ENCODE data around the gene ASTN2.

Gene ASTN2

DNA sequence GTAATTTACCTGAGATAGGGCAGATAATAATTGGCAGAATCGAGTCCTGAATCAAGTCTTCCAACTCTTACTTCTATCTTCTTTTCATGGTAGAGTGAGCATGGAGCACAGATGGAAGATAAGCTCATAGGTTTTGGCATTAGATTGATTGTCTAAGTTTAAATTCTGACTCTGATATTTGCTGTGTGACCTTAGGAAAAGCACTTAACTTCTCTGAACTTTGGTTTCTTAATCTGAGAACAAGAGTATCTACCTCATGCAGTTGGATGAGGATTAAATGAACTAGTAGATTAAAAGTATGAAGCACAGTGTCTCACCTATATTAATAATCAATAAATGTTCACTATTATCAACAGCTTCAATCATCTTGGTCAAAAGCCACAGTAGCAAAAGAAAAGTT is 9.4 kb upstream of the ASTN2 start:
- Histone ChIP-seq H3F3A (ENCODE audit: insufficient read depth, low read length) (no peaks in the 10 kb centered on the region), H3K36me3 (ENCODE audit: insufficient read depth, low read length) (no peaks in the 10 kb centered on the region), H3K4me1 (ENCODE audit: insufficient read depth, low read length, severe bottlenecking) (no peaks in the 10 kb centered on the region), H3K4me3 (ENCODE audit: low read depth, low read length, poor library complexity, severe bottlenecking) (no peak overlapping the region), H3K79me2 (ENCODE audit: insufficient read depth, low read length) (no peaks in the 10 kb centered on the region), H3K9me3 (ENCODE audit: low read length) (no peaks in the 10 kb centered on the region), H2AFZ (ENCODE audit: low read length) (no peak overlapping the region), H3K4me2 (ENCODE audit: low read length) (no peak overlapping the region), H4K20me1 (ENCODE audit: insufficient read depth, low read length) (no peaks in the 10 kb centered on the region), H3K9me2 (ENCODE audit: low read depth, low read length) (no peaks in the 10 kb centered on the region), H3K27ac (ENCODE audit: low read depth, low read length, poor library complexity, severe bottlenecking) (no peak overlapping the region), H3K27me3 (ENCODE audit: insufficient read depth, low read length) (no peaks in the 10 kb centered on the region), H3K9ac (ENCODE audit: low read length) (no peak overlapping the region)
- TF ChIP-seq, protein P1, sequence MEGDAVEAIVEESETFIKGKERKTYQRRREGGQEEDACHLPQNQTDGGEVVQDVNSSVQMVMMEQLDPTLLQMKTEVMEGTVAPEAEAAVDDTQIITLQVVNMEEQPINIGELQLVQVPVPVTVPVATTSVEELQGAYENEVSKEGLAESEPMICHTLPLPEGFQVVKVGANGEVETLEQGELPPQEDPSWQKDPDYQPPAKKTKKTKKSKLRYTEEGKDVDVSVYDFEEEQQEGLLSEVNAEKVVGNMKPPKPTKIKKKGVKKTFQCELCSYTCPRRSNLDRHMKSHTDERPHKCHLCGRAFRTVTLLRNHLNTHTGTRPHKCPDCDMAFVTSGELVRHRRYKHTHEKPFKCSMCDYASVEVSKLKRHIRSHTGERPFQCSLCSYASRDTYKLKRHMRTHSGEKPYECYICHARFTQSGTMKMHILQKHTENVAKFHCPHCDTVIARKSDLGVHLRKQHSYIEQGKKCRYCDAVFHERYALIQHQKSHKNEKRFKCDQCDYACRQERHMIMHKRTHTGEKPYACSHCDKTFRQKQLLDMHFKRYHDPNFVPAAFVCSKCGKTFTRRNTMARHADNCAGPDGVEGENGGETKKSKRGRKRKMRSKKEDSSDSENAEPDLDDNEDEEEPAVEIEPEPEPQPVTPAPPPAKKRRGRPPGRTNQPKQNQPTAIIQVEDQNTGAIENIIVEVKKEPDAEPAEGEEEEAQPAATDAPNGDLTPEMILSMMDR (IDR thresholded peaks at IDR 0.05; ENCODE audit: low read length) = no peak
- no peak for TF ChIP-seq EZH2 (IDR thresholded peaks at IDR 0.05; ENCODE audit: borderline replicate concordance, low read length)

DNA sequence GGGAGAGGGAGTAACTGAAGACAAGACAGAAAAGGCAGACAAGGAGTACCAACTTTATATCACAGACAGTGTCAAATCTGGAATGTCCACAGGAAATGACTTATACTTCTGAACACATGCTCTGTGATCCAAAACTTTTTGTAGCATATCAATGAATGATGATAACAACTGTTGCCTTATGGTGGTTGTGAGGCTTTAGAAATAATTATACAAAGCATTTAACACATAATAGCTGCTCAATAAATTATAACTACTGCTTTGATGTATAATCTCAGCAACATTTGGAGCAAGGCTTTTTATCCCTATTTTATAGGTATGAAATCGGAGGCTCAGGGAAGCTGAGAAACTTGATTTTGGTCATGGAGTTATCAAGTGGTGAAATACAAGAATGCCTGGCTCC is 3.3 kb upstream of the ASTN2 start:
- no peaks in the 10 kb centered on the region for H4K20me1 ChIP-seq (ENCODE audit: insufficient read depth, low read length)
- no peaks in the 10 kb centered on the region for H3F3A ChIP-seq (ENCODE audit: insufficient read depth, low read length)
- H3K9me3 ChIP-seq (ENCODE audit: low read length) = no peaks in the 10 kb centered on the region
- no peaks in the 10 kb centered on the region for H3K27me3 ChIP-seq (ENCODE audit: insufficient read depth, low read length)
- no peaks in the 10 kb centered on the region for H3K4me1 ChIP-seq (ENCODE audit: insufficient read depth, low read length, severe bottlenecking)
- no peak overlapping the region for H3K4me3 ChIP-seq (ENCODE audit: low read depth, low read length, poor library complexity, severe bottlenecking)
- no peak overlapping the region for H2AFZ ChIP-seq (ENCODE audit: low read length)
- H3K27ac ChIP-seq (ENCODE audit: low read depth, low read length, poor library complexity, severe bottlenecking) = no peak overlapping the region
- TF ChIP-seq EZH2 (IDR thresholded peaks at IDR 0.05; ENCODE audit: borderline replicate concordance, low read length) = no peak
- TF ChIP-seq, protein P1 (IDR thresholded peaks at IDR 0.05; ENCODE audit: low read length) = no peak
- no peaks in the 10 kb centered on the region for H3K79me2 ChIP-seq (ENCODE audit: insufficient read depth, low read length)
- no peaks in the 10 kb centered on the region for H3K9me2 ChIP-seq (ENCODE audit: low read depth, low read length)
- H3K9ac ChIP-seq (ENCODE audit: low read length) = no peak overlapping the region
- no peaks in the 10 kb centered on the region for H3K36me3 ChIP-seq (ENCODE audit: insufficient read depth, low read length)
- H3K4me2 ChIP-seq (ENCODE audit: low read length) = no peak overlapping the region

DNA sequence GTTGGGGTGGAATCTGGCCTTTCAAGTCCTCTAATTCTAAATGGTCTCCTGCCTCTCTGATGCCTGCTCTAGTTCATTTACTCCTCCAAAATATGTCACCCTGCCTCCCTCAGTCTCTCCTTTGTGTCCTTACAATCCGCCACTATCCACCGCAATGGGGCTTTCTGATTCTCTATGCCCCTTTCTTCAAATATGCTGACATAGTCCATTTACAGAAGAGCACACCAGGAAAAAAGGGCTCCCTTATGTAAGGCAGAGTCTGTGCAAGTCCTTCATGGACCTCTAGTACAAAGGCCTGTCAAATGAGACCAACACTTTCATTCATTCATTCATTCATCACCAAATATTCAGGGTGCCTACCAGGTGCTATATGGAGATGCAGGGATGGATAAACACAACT is 2.0 kb upstream of the ASTN2 start:
- Histone ChIP-seq H3K4me2 (ENCODE audit: low read length) (no peak overlapping the region), H3K27ac (ENCODE audit: low read depth, low read length, poor library complexity, severe bottlenecking) (no peak overlapping the region), H4K20me1 (ENCODE audit: insufficient read depth, low read length) (no peaks in the 10 kb centered on the region), H3K4me1 (ENCODE audit: insufficient read depth, low read length, severe bottlenecking) (no peaks in the 10 kb centered on the region), H3F3A (ENCODE audit: insufficient read depth, low read length) (no peaks in the 10 kb centered on the region), H3K27me3 (ENCODE audit: insufficient read depth, low read length) (no peaks in the 10 kb centered on the region), H3K9me2 (ENCODE audit: low read depth, low read length) (no peaks in the 10 kb centered on the region), H3K9ac (ENCODE audit: low read length) (no peak overlapping the region), H3K36me3 (ENCODE audit: insufficient read depth, low read length) (no peaks in the 10 kb centered on the region), H3K4me3 (ENCODE audit: low read depth, low read length, poor library complexity, severe bottlenecking) (no peak overlapping the region), H2AFZ (ENCODE audit: low read length) (no peak overlapping the region), H3K79me2 (ENCODE audit: insufficient read depth, low read length) (no peaks in the 10 kb centered on the region), H3K9me3 (ENCODE audit: low read length) (no peaks in the 10 kb centered on the region)
- TF ChIP-seq EZH2 (IDR thresholded peaks at IDR 0.05; ENCODE audit: borderline replicate concordance, low read length) = no peak
- TF ChIP-seq, protein P1 (IDR thresholded peaks at IDR 0.05; ENCODE audit: low read length) = no peak

Measured in OCI-LY1 (cell line).